Lower leg skin (tissue), 3 donors: Measurements from ENCODE around the gene CTXND1.

Source experiments
- POLR2A ChIP-seq, 2 donors: fragments of 450-650 bp; IDR thresholded peaks; one replicate each; pipeline ENCODE4 v1.6.1; 2016 to 2017; ENCODE audit warnings: antibody characterized with exemption in 2 of 2, mild to moderate bottlenecking in 1 of 2, moderate library complexity in 1 of 2
- TF ChIP-seq, protein P1 (sequence below), 3 donors: fragments of 450-650 bp; IDR thresholded peaks; one replicate each; pipeline ENCODE4 v1.5.1; 2016; ENCODE audit warnings: antibody characterized with exemption in 3 of 3, mild to moderate bottlenecking in 3 of 3, moderate library complexity in 2 of 3

DNA sequence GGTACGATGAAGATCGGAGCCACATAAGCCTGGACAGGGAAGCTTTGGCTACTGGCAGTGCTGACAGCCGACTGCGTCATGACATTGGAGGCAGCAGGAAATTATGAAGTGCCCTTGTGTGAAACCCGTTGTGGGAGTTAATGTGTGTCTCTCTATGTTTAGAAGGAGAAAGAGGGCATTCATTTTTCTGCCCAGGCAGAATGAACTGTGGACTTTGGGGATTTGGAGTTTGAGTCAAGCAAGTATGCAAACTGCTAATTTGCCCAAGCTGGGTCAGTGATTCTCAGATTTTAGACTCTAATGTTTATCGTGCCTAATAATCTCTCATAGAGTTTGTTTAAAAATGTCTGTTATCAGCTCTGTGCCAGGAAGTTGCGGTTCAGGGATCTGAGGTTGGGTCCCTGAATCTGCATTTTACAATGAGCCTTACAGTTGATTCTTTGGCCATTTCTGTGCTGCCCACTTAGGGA lies 5.6 kb downstream of the CTXND1 start:
- no peak for TF ChIP-seq POLR2A (IDR thresholded peaks at IDR 0.05)
- TF ChIP-seq, protein P1, sequence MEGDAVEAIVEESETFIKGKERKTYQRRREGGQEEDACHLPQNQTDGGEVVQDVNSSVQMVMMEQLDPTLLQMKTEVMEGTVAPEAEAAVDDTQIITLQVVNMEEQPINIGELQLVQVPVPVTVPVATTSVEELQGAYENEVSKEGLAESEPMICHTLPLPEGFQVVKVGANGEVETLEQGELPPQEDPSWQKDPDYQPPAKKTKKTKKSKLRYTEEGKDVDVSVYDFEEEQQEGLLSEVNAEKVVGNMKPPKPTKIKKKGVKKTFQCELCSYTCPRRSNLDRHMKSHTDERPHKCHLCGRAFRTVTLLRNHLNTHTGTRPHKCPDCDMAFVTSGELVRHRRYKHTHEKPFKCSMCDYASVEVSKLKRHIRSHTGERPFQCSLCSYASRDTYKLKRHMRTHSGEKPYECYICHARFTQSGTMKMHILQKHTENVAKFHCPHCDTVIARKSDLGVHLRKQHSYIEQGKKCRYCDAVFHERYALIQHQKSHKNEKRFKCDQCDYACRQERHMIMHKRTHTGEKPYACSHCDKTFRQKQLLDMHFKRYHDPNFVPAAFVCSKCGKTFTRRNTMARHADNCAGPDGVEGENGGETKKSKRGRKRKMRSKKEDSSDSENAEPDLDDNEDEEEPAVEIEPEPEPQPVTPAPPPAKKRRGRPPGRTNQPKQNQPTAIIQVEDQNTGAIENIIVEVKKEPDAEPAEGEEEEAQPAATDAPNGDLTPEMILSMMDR (IDR thresholded peaks at IDR 0.05) = no peak
